Left cardiac atrium (tissue), 4 donors: Measurements from ENCODE around the gene ABCA13. TPM values are rescaled to one million over a fixed set of nuclear protein-coding genes. Genes with fewer than 3 reads are reported as not detected.
"Not testable (repeated sequence)": the region's sequence is repeated elsewhere in the genome, so short reads cannot be mapped to it uniquely, and the experiment has no call there.

Source experiments
- ATAC-seq, 2 donors: fragments of 200-7000 bp; cut with Tn5 transposase; one replicate each; pipeline ENCODE4 v1.9.1; 2020; ENCODE audit warnings: mild to moderate bottlenecking in 2 of 2, moderate library complexity in 2 of 2
- DNase-seq: peaks from one replicate; pipeline ENCODE4 v3.0.0-alpha.2; 2020
- intact Hi-C, 2 donors: fragments of 100-400 bp; cut with DNase I; formaldehyde crosslinking; loops; one replicate each; pipeline versions ENCODE4 v1.14.1 to v1.15.1; 2022 to 2023
- long read RNA-seq: library from polyadenylated mRNA; unstranded; transcript quantifications from one replicate; pipeline ENCODE4 v2.0.0, GENCODE V29; 2021
- total RNA-seq, 2 donors: library from RNA; stranded (reverse); fragmentation: NEBNext Ultra II Directional; extraction: Animal tissue kit (Norgen Biotek cat#: 25700); gene quantifications; one replicate each; pipeline ENCODE4 v1.2.1, GENCODE V29; 2021
- donor health status: DM: no; HTN: yes; CAD: no.
- donor health status: DM: no; HTN: yes; CAD: no; lungs with severe emphysema.
- donor health status: DM: yes; HTN: yes; CAD: no.
- donor health status: Dilated cardiomyopathy.

The ABCA13 gene, protein sequence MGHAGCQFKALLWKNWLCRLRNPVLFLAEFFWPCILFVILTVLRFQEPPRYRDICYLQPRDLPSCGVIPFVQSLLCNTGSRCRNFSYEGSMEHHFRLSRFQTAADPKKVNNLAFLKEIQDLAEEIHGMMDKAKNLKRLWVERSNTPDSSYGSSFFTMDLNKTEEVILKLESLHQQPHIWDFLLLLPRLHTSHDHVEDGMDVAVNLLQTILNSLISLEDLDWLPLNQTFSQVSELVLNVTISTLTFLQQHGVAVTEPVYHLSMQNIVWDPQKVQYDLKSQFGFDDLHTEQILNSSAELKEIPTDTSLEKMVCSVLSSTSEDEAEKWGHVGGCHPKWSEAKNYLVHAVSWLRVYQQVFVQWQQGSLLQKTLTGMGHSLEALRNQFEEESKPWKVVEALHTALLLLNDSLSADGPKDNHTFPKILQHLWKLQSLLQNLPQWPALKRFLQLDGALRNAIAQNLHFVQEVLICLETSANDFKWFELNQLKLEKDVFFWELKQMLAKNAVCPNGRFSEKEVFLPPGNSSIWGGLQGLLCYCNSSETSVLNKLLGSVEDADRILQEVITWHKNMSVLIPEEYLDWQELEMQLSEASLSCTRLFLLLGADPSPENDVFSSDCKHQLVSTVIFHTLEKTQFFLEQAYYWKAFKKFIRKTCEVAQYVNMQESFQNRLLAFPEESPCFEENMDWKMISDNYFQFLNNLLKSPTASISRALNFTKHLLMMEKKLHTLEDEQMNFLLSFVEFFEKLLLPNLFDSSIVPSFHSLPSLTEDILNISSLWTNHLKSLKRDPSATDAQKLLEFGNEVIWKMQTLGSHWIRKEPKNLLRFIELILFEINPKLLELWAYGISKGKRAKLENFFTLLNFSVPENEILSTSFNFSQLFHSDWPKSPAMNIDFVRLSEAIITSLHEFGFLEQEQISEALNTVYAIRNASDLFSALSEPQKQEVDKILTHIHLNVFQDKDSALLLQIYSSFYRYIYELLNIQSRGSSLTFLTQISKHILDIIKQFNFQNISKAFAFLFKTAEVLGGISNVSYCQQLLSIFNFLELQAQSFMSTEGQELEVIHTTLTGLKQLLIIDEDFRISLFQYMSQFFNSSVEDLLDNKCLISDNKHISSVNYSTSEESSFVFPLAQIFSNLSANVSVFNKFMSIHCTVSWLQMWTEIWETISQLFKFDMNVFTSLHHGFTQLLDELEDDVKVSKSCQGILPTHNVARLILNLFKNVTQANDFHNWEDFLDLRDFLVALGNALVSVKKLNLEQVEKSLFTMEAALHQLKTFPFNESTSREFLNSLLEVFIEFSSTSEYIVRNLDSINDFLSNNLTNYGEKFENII (N-terminal part only)
- under 1 TPM in 1 of 2 donors, not detected in 1; 0.05 TPM for total RNA-seq
- long read RNA-seq: 0 reads

DNA sequence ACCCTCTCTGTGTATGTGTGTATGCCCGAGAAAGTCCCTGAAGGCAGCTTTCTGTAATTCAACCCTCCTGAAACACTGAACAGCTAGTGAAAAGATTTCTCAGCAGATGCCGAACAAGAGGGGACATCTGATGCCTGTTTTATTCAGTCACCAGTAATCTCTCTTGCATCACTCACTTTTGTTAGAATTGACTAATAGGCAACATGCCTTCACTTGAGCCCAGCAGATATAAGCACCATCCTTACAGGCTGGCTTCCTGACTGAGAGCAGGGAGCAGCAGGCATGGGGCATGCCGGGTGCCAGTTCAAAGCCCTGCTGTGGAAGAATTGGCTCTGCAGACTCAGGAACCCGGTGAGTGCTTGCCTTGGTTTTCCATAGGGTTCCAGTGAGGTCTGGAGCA lies at the start of gene ABCA13:
ABCA13 (plus strand) TSS at position 257 of the 400 bp plus-strand sequence; CDS start at position 283, 26 bp downstream.
- no peak for ATAC-seq
- intact Hi-C loops: no loop called here
- no peak for DNase-seq

DNA sequence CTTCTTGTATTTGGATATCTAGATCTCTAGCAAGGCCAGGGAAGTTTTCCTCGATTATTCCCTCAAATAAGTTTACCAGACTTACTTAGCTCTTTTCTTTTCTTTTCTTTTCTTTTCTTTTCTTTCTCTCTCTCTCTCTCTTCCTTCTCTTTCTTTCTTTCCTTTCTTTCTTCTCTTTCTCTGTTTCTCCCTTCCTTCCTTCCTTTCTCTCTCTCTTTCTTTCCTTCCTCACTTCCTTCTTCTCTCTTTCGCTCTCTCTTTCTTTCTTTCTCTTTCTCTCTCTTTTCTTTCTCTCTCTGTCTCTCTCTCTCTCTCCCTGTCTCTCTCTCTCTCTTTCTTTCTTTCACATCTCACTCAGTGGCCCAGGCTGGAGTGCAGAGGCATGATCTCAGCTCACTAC lies 45.2 kb upstream of the ABCA13 start:
- intact Hi-C loops: no loop called here
- ATAC-seq (no peak), DNase-seq (no peak)

DNA sequence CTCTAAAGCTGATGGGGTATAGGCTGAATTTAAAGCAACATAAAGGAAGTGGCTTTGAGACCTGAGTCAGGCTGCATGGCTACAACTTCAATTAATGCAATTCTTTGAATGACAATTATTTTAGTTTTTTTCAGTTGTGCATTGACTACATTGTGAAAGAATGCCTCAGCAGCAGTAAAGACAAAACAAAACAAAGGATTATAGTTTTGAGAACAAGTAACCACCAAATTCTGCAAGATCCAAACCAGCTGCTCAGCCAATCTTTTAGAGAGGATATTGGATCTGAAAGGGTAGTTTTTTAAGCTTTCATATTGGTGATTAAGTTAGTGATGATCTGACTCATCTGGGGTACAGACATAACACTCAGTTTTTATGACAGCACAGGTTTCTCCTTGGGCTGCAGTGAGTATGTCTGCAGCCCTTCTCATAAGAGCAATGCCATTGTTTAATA lies 40.6 kb upstream of the ABCA13 start:
- intact Hi-C loops: no loop called here

DNA sequence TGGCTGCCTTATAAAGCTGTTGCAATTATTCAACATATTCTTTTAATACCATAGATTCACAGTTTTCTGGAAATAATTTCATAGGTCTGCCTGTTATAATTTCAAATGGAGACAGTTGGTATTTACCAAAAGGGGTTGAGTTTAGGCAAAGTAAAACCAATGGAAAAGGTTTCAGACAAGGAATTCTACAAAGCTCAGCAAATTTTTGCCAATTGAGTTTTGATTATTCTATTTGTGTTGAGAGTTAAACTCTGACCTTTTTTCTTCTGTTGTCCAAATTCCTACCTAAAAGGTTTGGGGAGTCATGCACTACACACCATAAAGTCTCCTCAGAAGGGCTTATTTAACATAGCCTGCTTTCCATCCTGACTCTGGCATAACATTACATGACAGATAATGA lies 38.5 kb upstream of the ABCA13 start:
- ATAC-seq (no peak), DNase-seq (no peak)
- intact Hi-C loops: no loop called here

More for the DNA sequence above, 40.6 kb upstream of the ABCA13 start:
- no peak for ATAC-seq
- no peak for DNase-seq

DNA sequence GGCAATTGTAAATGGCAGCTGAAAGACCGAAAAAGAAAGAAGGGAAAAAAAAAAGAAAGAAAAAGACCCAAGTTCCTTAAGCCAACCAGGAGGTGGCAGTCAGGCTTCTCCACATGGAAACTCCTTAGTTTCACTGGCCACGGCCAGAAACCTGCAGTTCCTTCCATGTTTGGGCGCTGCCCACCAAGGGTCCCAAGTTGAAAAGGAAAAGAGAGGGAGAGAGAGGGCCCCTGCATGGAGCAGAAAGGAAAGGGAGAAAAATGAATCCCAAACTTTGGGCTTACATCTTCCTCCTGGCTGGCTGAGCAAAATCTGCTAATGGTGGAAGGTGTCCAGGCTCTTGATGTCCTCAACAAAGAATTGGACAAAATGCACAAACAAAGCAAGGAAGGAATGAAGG lies 31.8 kb upstream of the ABCA13 start:
- no peak for ATAC-seq

DNA sequence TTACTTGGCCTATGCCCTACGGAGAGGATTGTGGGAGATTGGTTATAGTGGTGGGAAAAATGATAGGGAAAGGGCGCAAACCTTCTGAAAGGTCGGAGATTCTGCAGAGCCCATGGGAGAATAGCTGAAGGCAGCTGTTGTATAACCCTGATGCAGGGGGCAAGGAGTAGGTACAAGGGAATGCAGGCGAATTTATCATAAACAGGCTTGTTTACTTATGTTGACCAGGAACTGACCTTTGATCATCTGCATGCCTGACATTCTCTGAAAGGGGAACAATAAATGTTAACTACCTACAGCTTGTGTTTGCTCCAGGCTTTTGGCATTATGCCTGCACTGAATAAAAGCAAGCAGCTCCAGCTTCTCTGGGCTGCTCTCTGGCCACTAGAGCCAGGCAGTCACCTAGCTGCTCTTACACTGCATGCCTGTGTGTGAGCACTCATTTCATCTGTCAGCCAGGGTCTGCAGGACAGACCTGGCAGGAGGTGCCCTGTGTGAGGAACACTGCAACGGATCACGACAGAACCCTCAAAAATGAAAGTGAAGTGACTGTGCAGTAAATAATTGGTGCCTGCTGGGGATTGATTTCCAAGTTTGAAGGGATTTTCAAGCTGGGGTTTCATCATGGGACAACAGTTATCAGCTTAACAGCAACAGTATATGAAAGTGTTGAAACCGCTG lies 31.1 kb upstream of the ABCA13 start:
- intact Hi-C loops: no loop called here
- DNase-seq (no peak), ATAC-seq (no peak)

More for the DNA sequence above, 31.8 kb upstream of the ABCA13 start:
- DNase-seq: no peak
- intact Hi-C loops: no loop called here

DNA sequence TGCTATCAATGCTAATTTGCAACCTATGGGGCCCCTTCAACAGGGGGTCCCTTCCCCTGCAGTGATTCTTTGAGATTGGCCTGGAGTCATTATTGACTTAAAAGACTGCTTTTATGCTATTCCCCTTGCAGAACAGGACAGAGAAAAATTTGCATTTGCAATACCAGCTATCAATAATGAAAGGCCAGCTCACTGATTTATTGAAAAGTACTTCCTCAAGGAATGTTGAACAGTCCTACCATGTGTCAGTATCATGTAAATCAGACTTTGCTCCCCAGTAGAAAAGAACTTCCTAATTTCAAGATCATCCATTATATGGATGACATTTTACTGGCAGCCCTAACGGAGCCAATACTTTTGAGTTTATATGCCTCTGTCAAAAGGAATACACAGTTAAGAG lies 29.7 kb upstream of the ABCA13 start:
- intact Hi-C loops: no loop called here
- ATAC-seq: no peak
- no peak for DNase-seq

DNA sequence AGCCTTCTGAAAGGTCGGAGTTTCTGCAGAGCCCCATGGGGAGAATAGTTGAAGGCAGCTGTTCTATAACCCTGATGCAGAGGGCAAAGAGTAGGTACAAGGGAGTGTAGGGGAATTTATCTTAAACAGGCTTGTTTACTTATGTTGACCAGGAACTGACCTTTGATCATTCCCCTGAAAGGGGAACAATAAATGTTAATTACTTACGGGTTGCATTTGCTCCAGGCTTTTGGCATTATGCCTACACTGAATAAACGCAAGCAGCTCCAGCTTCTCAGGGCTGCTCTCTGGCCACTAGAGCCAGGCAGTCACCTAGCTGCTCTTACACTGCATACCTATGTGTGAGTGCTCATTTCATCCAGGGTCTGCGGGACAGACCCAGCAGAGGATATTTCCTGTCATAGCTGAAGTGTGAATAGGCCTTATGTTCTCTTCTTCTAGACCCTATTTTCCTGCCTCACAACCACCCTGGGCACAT lies 26.9 kb upstream of the ABCA13 start:
- no peak for DNase-seq
- intact Hi-C loops: no loop called here
- ATAC-seq: no peak

DNA sequence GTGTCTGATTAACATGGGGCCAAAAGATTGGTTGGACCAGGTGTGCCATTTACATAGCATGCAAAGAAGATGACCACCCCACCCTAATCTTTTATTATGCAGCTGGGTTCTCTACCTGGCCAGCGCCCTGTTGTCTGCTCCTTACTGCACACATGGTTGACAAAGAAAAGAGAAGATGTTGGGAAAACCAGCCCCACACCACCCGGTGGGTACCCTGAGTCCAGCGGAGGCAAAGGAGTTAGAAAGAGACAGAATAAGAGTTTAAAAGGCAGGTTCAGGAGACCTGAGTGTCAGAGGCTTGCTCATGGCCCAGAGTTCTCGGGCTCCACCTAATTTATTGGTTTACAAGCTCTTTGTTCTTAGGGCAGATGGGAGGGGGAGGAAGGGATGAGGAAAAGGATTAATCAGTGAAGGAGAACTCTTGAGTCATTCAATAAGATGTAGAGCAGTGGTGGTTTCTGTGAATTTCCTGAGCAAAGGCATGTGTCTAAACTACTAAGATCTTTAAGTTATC lies 24.1 kb upstream of the ABCA13 start:
- no peak for DNase-seq
- intact Hi-C loops: no loop called here
- no peak for ATAC-seq

DNA sequence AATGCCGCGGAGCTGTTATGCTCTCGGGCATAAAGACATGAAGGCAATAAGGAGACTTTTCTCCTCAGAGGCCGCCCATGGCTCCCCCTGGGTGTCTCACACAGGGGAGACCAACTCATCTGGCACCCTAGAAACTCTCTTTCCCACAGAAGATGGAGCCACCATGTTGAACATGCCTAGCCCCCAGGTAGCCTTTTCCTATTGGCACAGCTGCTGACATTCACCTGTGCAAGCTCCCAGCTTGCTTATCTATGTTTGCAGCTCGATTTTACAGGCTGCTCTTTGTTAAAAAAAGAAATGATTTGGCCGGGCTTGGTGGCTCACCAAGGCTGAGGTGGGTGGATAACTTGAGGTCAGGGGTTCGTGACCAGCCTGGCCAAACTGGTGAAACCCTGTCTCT lies 23.6 kb upstream of the ABCA13 start:
- DNase-seq, ATAC-seq, intact Hi-C loops: not testable (repeated sequence)

DNA sequence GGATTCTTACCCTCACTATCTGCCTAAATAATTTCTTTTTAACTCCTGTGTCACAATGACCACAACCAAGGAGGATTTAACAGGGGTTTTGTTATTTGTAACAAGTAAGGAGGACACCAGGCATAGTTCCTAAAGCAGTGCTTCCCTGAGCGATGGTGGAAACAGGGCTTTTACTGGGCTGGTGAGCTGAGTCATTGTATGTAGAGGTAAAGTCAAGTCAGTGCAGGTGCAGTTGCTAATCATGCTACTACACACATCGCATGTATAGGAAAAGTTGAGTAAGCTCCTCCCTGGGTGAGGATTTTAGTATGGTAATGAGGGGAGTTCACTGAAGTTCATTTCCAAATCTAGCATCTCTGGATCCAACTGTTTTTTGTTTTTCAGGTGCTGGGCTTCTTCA lies 22.9 kb upstream of the ABCA13 start:
- no peak for DNase-seq
- ATAC-seq: no peak
- intact Hi-C loops: no loop called here

DNA sequence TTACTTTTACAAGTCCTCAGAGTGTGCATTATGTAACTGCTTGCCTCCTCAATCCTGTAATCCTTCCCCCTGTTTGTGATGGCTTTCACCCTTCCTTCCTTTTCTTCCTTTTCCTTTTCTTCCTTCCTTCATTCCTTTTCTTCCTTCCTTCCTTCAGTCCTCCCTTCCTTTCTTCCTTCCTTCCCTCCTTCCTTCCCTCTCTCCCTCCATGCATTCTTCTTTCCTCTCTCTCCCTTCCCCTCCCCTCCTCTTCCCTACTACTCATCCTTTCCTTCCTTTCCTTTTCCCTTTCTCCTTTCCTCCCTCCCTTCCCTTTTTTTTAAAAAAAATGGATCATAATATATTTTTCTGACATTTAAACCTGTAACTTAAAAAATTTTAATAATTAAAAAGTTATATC lies 22.2 kb upstream of the ABCA13 start:
- intact Hi-C loops: no loop called here

DNA sequence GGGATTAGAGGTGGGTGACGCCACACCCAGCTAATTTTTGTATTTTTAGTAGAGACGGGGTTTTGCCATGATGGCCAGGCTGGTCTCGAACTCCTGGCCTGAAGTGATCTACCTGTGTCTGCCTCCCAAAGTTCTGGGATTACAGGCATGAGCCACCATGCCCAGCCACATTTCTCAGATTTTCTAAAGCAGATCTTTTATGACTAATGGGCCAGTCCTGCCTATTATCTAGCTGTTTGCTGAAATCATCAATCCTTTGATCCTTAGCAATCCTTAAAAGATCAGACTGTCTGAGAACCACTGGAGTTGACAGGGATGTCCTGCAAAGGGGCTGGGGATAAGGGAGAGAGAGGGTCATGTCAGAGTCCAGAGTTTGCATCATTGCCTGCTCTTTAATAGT lies 21.2 kb upstream of the ABCA13 start:
- ATAC-seq (no peak), DNase-seq (no peak)
- intact Hi-C loops: no loop called here

More for the DNA sequence above, 22.2 kb upstream of the ABCA13 start:
- no peak for ATAC-seq
- DNase-seq: no peak

DNA sequence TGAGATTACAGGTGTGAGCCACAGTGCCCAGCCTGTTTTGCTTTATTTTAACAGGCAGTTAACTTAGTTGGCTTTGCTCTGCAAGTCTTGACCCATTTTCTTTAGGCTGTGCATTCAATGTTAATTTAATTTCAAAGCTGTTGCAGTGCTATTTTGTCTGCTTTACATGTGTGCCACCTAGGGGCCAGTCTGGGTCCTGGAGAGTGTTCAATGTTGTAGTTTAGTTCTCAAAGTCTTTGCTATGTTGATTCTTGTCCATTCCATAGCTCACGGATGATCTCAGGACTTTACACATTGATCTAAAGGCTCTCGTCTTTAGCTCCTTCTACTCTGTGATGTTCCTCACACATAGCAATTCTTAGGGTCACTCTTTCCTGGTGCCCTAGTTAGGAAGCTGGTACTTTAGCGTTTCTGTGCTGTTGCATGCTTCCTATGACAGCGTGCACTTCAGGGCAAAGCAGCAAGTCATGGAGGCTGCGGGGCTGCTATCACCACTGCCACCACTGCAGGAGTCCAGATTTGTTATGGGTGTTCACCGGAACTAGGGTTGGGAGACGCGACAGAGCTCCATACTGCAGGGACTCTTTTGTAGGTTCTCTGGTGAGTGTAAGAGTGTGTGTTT lies 16.4 kb upstream of the ABCA13 start:
- intact Hi-C loops: no loop called here
- DNase-seq (no peak), ATAC-seq (no peak)

DNA sequence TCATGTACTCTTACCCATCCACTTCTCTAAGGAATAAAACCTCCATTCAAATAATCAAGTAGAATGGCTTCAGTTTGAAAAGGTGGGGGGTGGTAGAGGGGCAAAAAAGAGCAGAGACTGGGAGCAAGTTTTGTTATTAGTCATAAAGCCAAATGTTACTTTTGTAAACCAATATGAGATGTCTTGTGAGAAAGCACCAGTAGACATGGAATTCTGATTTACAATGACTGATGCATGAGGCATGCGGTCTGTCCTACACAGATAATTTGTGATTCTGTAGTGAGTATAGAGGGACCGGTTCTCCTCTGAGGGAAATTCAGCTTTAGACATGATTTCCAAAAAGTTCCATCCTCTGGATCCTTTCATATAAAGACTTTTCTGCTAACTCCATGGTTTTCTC lies 12.9 kb upstream of the ABCA13 start:
- DNase-seq (no peak), ATAC-seq (no peak)
- intact Hi-C loops: no loop called here

DNA sequence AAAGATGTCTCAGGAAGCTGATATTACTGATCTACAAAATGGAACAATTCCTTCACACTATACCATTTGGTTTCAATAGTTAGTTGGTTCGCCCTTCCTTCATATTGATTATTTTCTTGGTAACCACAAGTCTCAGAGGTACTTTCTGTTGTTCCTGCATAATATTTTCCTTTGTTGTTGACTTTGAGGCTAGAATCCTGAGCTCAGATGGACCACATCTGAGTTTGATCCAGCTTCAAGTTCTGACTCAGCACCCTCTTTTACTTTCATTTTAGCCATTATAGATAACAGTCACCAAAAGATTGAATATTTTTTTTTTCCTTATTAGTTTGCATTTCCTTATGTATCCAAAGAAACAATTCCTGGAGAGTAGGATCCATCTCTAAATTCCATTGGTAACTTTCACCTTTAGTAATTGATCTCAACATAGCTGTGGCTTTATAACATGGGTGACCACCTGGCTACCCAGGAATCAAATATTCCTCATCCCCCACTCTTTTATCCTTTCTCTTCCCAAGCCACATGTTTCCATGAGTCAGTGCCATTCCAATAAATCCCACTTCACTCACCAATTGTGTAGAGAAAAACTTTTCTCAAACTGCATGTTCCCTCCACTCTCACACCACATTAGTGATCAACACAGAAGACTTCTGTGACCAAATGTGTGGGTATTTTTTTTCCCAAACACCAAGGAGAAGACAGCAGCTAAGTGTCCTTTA lies 9.7 kb upstream of the ABCA13 start:
- no peak for ATAC-seq
- no peak for DNase-seq
- intact Hi-C loops: no loop called here

DNA sequence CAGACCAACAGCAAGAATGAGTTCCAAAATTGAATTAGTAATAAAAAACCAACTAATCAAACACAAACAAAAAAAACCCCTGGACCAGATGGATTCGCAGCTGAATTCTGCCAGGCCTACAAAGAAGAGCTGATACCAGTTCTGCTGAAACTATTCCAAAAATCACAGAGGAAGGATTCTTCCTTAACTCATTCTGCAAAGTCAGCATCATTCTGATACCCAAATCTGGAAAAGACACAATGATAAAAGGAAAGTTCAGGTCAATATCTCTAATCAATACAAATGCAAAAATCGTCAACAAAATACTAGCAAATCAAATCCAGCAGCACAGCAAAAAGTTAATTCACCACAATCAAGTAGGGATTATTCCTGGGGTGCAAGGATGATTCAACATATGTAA lies 6.1 kb upstream of the ABCA13 start:
- ATAC-seq (no peak), DNase-seq (no peak)
- intact Hi-C loops: no loop called here
